ENCODE data around the gene ECT2. TPM values are rescaled to one million over a fixed set of nuclear protein-coding genes. Genes with fewer than 3 reads are reported as not detected.

ECT2 gene
- total RNA-seq, 2 donors from 2014 or later = 90.3 to 141 TPM

- Histone ChIP-seq H3K27me3 (ENCODE audit: control insufficient read depth, insufficient read depth, low read length, poor library complexity, severe bottlenecking) (no peaks in the 10 kb centered on the region), H3K4me1 (ENCODE audit: control insufficient read depth, insufficient read depth, low read length) (no peaks in the 10 kb centered on the region), H3K27ac (ENCODE audit: low read depth, low read length) (no peak overlapping the region), H3K4me3 (ENCODE audit: low read length) (no peak overlapping the region), H3K9me3 (ENCODE audit: control insufficient read depth, low read length) (no peaks in the 10 kb centered on the region), H3K36me3 (ENCODE audit: control insufficient read depth, insufficient read depth, low read length) (peaks cover 71% of the 10 kb centered on the region), H3K9ac (ENCODE audit: extremely low read depth, low read length, poor library complexity, severe bottlenecking) (no peak overlapping the region)
- Mint-ChIP-seq H3K4me1 (no peaks in the 10 kb centered on the region), H3K27me3 (ENCODE audit: insufficient read depth) (no peaks in the 10 kb centered on the region), H3K9me3 (no peaks in the 10 kb centered on the region), H3K4me3 (no peak overlapping the region), H3K27ac (no peak overlapping the region), H3K36me3 (ENCODE audit: low read depth) (peaks cover 75% of the 10 kb centered on the region)
- TF ChIP-seq CTCF (conservative IDR thresholded peaks at IDR 0.05) = no peak
- no peak for DNase-seq
- 93 to 95% methylated on average over 4 to 5 of the region's 5 CpGs for WGBS, 2 experiments (ENCODE audit: insufficient coverage in 1 of 2, insufficient read length in 1 of 2)
These were observed 25.7 kb downstream of the ECT2 start for GRCh38 chr3:172776049-172776717.

GRCh38 chr3:172777901-172778300, 27.4 kb downstream of the ECT2 start:
- H3K9ac ChIP-seq (ENCODE audit: extremely low read depth, low read length, poor library complexity, severe bottlenecking) = no peak overlapping the region
- DNase-seq = no peak
- H3K4me3 ChIP-seq (ENCODE audit: low read length) = no peak overlapping the region
- H3K36me3 ChIP-seq (ENCODE audit: control insufficient read depth, insufficient read depth, low read length) = peaks cover 71% of the 10 kb centered on the region
- no peaks in the 10 kb centered on the region for H3K9me3 ChIP-seq (ENCODE audit: control insufficient read depth, low read length)
- WGBS, 2 experiments (ENCODE audit: insufficient coverage in 1 of 2, insufficient read length in 1 of 2) = 96 to 100% methylated on average over 1 to 3 of the region's 3 CpGs
- H3K27me3 ChIP-seq (ENCODE audit: control insufficient read depth, insufficient read depth, low read length, poor library complexity, severe bottlenecking) = no peaks in the 10 kb centered on the region
- Mint-ChIP-seq H3K4me3 (no peak overlapping the region), H3K27me3 (ENCODE audit: insufficient read depth) (no peaks in the 10 kb centered on the region), H3K4me1 (no peaks in the 10 kb centered on the region), H3K36me3 (ENCODE audit: low read depth) (peaks cover 69% of the 10 kb centered on the region), H3K27ac (no peak overlapping the region), H3K9me3 (no peaks in the 10 kb centered on the region)
- no peaks in the 10 kb centered on the region for H3K4me1 ChIP-seq (ENCODE audit: control insufficient read depth, insufficient read depth, low read length)
- no peak for TF ChIP-seq CTCF (conservative IDR thresholded peaks at IDR 0.05)
- H3K27ac ChIP-seq (ENCODE audit: low read depth, low read length) = no peak overlapping the region

GRCh38 chr3:172782235-172782634, 31.7 kb downstream of the ECT2 start:
- Histone ChIP-seq H3K27ac (ENCODE audit: low read depth, low read length) (no peak overlapping the region), H3K4me1 (ENCODE audit: control insufficient read depth, insufficient read depth, low read length) (no peaks in the 10 kb centered on the region), H3K9ac (ENCODE audit: extremely low read depth, low read length, poor library complexity, severe bottlenecking) (no peak overlapping the region), H3K36me3 (ENCODE audit: control insufficient read depth, insufficient read depth, low read length) (peaks cover 72% of the 10 kb centered on the region), H3K27me3 (ENCODE audit: control insufficient read depth, insufficient read depth, low read length, poor library complexity, severe bottlenecking) (no peaks in the 10 kb centered on the region), H3K4me3 (ENCODE audit: low read length) (no peak overlapping the region), H3K9me3 (ENCODE audit: control insufficient read depth, low read length) (no peaks in the 10 kb centered on the region)
- 92% methylated on average over 1 of the region's 2 CpGs; no CpG with 5 or more reads in 1 of the 2 experiments for WGBS, 2 experiments (ENCODE audit: insufficient coverage in 1 of 2, insufficient read length in 1 of 2)
- Mint-ChIP-seq H3K27ac (no peak overlapping the region), H3K27me3 (ENCODE audit: insufficient read depth) (no peaks in the 10 kb centered on the region), H3K4me3 (no peak overlapping the region), H3K9me3 (no peaks in the 10 kb centered on the region), H3K36me3 (ENCODE audit: low read depth) (peaks cover 41% of the 10 kb centered on the region), H3K4me1 (no peaks in the 10 kb centered on the region)
- no peak for DNase-seq
- no peak for TF ChIP-seq CTCF (conservative IDR thresholded peaks at IDR 0.05)

Measured in endodermal cell (in vitro differentiated cells).